MCF 10A (cell line): ENCODE measurements around the gene PTP4A1. TPM values are rescaled to one million over a fixed set of nuclear protein-coding genes. Genes with fewer than 3 reads are reported as not detected.

Source experiments
- BruUV-seq: library from RNA; stranded (reverse); fragments of 400-500 nt; replicated peaks from 2 replicates; lab custom pipeline; 2021; lab: Mats Ljungman, UMichigan
- CTCF ChIA-PET: fragments of 300-600 bp; sonication (Branson Sonifier 250); formaldehyde crosslinking; extraction: SDS; loops from one replicate; lab custom pipeline; 2021; ENCODE audit warnings: antibody characterized with exemption, inconsistent platforms; lab: Yijun Ruan, JAX
- POLR2A ChIA-PET: fragments of 300-600, 350-650 bp; sonication (Branson Sonifier 250); formaldehyde crosslinking; extraction: SDS; loops from one replicate; lab custom pipeline; 2020; ENCODE audit warnings: antibody characterized with exemption, inconsistent platforms; lab: Yijun Ruan, JAX
- DNase-seq: peaks from one replicate; pipeline ENCODE4 v3.0.0-alpha.2; 2018; ENCODE audit not compliant: unreplicated experiment
- H3K27ac Mint-ChIP-seq: one replicate; pipeline ENCODE4 v1.8.0; 2022; ENCODE audit warnings: mild to moderate bottlenecking, low read depth, mixed read lengths; ENCODE audit not compliant: unreplicated experiment
- H3K27me3 Mint-ChIP-seq: one replicate; pipeline ENCODE4 v1.8.0; 2022; ENCODE audit warnings: mixed read lengths; ENCODE audit not compliant: insufficient read depth, unreplicated experiment
- H3K36me3 Mint-ChIP-seq: one replicate; pipeline ENCODE4 v1.8.0; 2022; ENCODE audit warnings: mild to moderate bottlenecking, moderate library complexity, mixed read lengths; ENCODE audit not compliant: insufficient read depth, unreplicated experiment
- H3K4me1 Mint-ChIP-seq: one replicate; pipeline ENCODE4 v1.8.0; 2022; ENCODE audit warnings: mixed read lengths; ENCODE audit not compliant: insufficient read depth, unreplicated experiment
- H3K4me3 Mint-ChIP-seq: one replicate; pipeline ENCODE4 v1.8.0; 2022; ENCODE audit warnings: mild to moderate bottlenecking, moderate library complexity, mixed read lengths; ENCODE audit not compliant: unreplicated experiment
- H3K9me3 Mint-ChIP-seq: one replicate; pipeline ENCODE4 v1.8.0; 2022; ENCODE audit warnings: mixed read lengths; ENCODE audit not compliant: unreplicated experiment
- intact Hi-C: fragments of 100-400 bp; cut with micrococcal nuclease; formaldehyde crosslinking; loops from 2 replicates; pipeline ENCODE4 v1.14.1; 2022
- total RNA-seq: library from RNA; stranded (reverse); gene quantifications from 2 replicates; pipeline ENCODE4 v1.2.3, GENCODE V29; 2022
- TF ChIP-seq, protein P1 (sequence below): fragments of 200-600 bp; IDR thresholded peaks from one replicate; pipeline ENCODE4 v1.8.0; 2022; ENCODE audit warnings: antibody characterized with exemption, mild to moderate bottlenecking; ENCODE audit not compliant: unreplicated experiment

The PTP4A1 gene
- total RNA-seq, 1 experiment from 2014 or later, result 382 TPM

- TF ChIP-seq, protein P1, sequence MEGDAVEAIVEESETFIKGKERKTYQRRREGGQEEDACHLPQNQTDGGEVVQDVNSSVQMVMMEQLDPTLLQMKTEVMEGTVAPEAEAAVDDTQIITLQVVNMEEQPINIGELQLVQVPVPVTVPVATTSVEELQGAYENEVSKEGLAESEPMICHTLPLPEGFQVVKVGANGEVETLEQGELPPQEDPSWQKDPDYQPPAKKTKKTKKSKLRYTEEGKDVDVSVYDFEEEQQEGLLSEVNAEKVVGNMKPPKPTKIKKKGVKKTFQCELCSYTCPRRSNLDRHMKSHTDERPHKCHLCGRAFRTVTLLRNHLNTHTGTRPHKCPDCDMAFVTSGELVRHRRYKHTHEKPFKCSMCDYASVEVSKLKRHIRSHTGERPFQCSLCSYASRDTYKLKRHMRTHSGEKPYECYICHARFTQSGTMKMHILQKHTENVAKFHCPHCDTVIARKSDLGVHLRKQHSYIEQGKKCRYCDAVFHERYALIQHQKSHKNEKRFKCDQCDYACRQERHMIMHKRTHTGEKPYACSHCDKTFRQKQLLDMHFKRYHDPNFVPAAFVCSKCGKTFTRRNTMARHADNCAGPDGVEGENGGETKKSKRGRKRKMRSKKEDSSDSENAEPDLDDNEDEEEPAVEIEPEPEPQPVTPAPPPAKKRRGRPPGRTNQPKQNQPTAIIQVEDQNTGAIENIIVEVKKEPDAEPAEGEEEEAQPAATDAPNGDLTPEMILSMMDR, result no peak
- Mint-ChIP-seq H3K4me1 (peaks cover 26% of the 10 kb centered on the region), H3K9me3 (no peaks in the 10 kb centered on the region), H3K27ac (no peak overlapping the region), H3K27me3 (no peaks in the 10 kb centered on the region), H3K36me3 (peaks cover 6% of the 10 kb centered on the region), H3K4me3 (no peak overlapping the region)
- ChIA-PET POLR2A (interaction anchor here (0.6 to 4.2 kb wide), 6 partner anchors 24 to 1149 kb away, joined by 3 to 36 read pairs (median 7); no protein-coding TSS in a partner anchor), CTCF (interaction anchor here (0.6 to 1.5 kb wide), 3 partner anchors 43 to 178 kb away, joined by 3 to 10 read pairs (median 3); no protein-coding TSS in a partner anchor)
- intact Hi-C loops, result no loop called here
- DNase-seq, result no peak
- BruUV-seq, result no TSS peak
These were observed 41.3 kb upstream of the PTP4A1 start for GRCh38 chr6:63530991-63531390.

GRCh38 chr6:63533026-63533425, 39.3 kb upstream of the PTP4A1 start:
- no peak for DNase-seq
- H3K4me1 Mint-ChIP-seq, result peaks cover 28% of the 10 kb centered on the region
- TF ChIP-seq, protein P1, result no peak

GRCh38 chr6:63533952-63534351, 38.3 kb upstream of the PTP4A1 start:
- TF ChIP-seq, protein P1, result no peak
- peaks cover 27% of the 10 kb centered on the region for H3K4me1 Mint-ChIP-seq
- no peaks in the 10 kb centered on the region for H3K9me3 Mint-ChIP-seq
- no peaks in the 10 kb centered on the region for H3K27me3 Mint-ChIP-seq
- H3K4me3 Mint-ChIP-seq, result no peak overlapping the region
- POLR2A ChIA-PET, result interaction anchor here (0.7 to 1.8 kb wide), 3 partner anchors 32 to 181 kb away, joined by 3 to 8 read pairs (median 5); no protein-coding TSS in a partner anchor
- CTCF ChIA-PET, result interaction anchor here (0.7 to 2.2 kb wide), 5 partner anchors 14 to 181 kb away, joined by 3 to 11 read pairs (median 4); no protein-coding TSS in a partner anchor
- no peak for DNase-seq
- H3K27ac Mint-ChIP-seq, result no peak overlapping the region
- intact Hi-C loops, result no loop called here
- BruUV-seq, result no TSS peak
- H3K36me3 Mint-ChIP-seq, result peaks cover 6% of the 10 kb centered on the region

More at GRCh38 chr6:63533026-63533425, 39.3 kb upstream of the PTP4A1 start:
- Mint-ChIP-seq H3K27me3 (no peaks in the 10 kb centered on the region), H3K27ac (no peak overlapping the region), H3K9me3 (no peaks in the 10 kb centered on the region), H3K4me3 (no peak overlapping the region), H3K36me3 (peaks cover 6% of the 10 kb centered on the region)
- intact Hi-C loops, result no loop called here
- ChIA-PET CTCF (interaction anchor here (0.6 to 2.2 kb wide), 6 partner anchors 11 to 180 kb away, joined by 3 to 11 read pairs (median 4); no protein-coding TSS in a partner anchor), POLR2A (interaction anchor here (1.0 to 1.8 kb wide), 4 partner anchors 16 to 180 kb away, joined by 3 to 8 read pairs (median 4); no protein-coding TSS in a partner anchor)
- BruUV-seq, result no TSS peak

- Mint-ChIP-seq H3K27me3 (no peaks in the 10 kb centered on the region), H3K4me1 (peaks cover 13% of the 10 kb centered on the region), H3K36me3 (no peaks in the 10 kb centered on the region), H3K27ac (peak overlapping the region; percentile 74), H3K4me3 (no peak overlapping the region), H3K9me3 (peaks cover 1% of the 10 kb centered on the region)
- DNase-seq, result peak; percentile 92
- TF ChIP-seq, protein P1, result no peak
- BruUV-seq, result no TSS peak
- intact Hi-C loops, result no loop called here
- ChIA-PET CTCF (interaction anchor here (0.8 to 1.2 kb wide), 2 partner anchors 37 to 265 kb away, joined by 3 to 4 read pairs; no protein-coding TSS in a partner anchor), POLR2A (interaction anchor here (0.5 to 4.0 kb wide), 12 partner anchors 10 to 85 kb away, joined by 3 to 41 read pairs (median 7); no protein-coding TSS in a partner anchor)
These were observed 34.9 kb upstream of the PTP4A1 start for GRCh38 chr6:63537201-63537958.
